IMR-90 (cell line): ENCODE results near the gene ABTB2. TPM values are rescaled to one million over a fixed set of nuclear protein-coding genes. Genes with fewer than 3 reads are reported as not detected.

Source experiments
- ATAC-seq: fragments of 200-7000 bp; cut with Tn5 transposase; 2 replicates; pipeline ENCODE4 v1.9.1; 2020; ENCODE audit warnings: low read depth, mild to moderate bottlenecking, moderate library complexity
- BruUV-seq: library from RNA; stranded (reverse); fragments of 400-500 nt; replicated peaks from 2 replicates; lab custom pipeline; 2021; lab: Mats Ljungman, UMichigan
- CTCF ChIA-PET: fragments of 300-600 bp; formaldehyde crosslinking; extraction: SDS; loops from one replicate; lab custom pipeline; 2021; ENCODE audit warnings: antibody characterized with exemption; lab: Yijun Ruan, JAX
- POLR2A ChIA-PET: fragments of 300-600 bp; sonication (Branson Sonifier 250); formaldehyde crosslinking; loops from one replicate; lab custom pipeline; 2022; ENCODE audit warnings: antibody characterized with exemption; ENCODE audit not compliant: unreplicated experiment; lab: Charles Lee
- DNase-seq: peaks from one replicate; pipeline ENCODE4 v3.0.0; 2013
- H2AFZ ChIP-seq: replicated peaks from 2 replicates; pipeline ENCODE3; 2013; ENCODE audit warnings: low read length, mild to moderate bottlenecking; ENCODE audit not compliant: poor library complexity
- H2AK5ac ChIP-seq: 2 replicates; pipeline ENCODE4 v1.6.1; 2013; ENCODE audit warnings: low read depth, low read length, inconsistent platforms
- H2AK9ac ChIP-seq: replicated peaks from 2 replicates; pipeline ENCODE3; 2013; ENCODE audit warnings: mild to moderate bottlenecking, low read depth, low read length, moderate library complexity; ENCODE audit not compliant: poor library complexity
- H2BK120ac ChIP-seq: 2 replicates; pipeline ENCODE4 v1.6.1; 2013; ENCODE audit warnings: low read depth, low read length, inconsistent platforms
- H2BK15ac ChIP-seq: 3 replicates; pipeline ENCODE4 v1.6.1; 2013; ENCODE audit warnings: low read depth, low read length, inconsistent platforms
- H2BK20ac ChIP-seq: 2 replicates; pipeline ENCODE4 v1.6.1; 2013; ENCODE audit warnings: low read depth, mild to moderate bottlenecking, inconsistent platforms, low read length, moderate library complexity
- H2BK5ac ChIP-seq: 2 replicates; pipeline ENCODE4 v1.6.1; 2013; ENCODE audit warnings: mild to moderate bottlenecking, low read depth, low read length, inconsistent platforms; ENCODE audit not compliant: poor library complexity, severe bottlenecking
- H3K14ac ChIP-seq: replicated peaks from 2 replicates; pipeline ENCODE4 v1.6.1; 2013; ENCODE audit warnings: low read depth, low read length, inconsistent platforms
- H3K18ac ChIP-seq: 2 replicates; pipeline ENCODE4 v1.6.1; 2013; ENCODE audit warnings: low read depth, low read length, control low read depth
- H3K23ac ChIP-seq: 2 replicates; pipeline ENCODE4 v1.6.1; 2013; ENCODE audit warnings: low read depth, low read length, inconsistent platforms
- H3K27ac ChIP-seq: 2 replicates; pipeline ENCODE4 v1.5.1; 2013; ENCODE audit warnings: mild to moderate bottlenecking, control low read depth, low read length; ENCODE audit not compliant: insufficient read depth
- H3K27me3 ChIP-seq: 2 replicates; pipeline ENCODE4 v1.6.1; 2013; ENCODE audit warnings: low read length; ENCODE audit not compliant: control insufficient read depth, insufficient read depth
- H3K36me3 ChIP-seq: 2 replicates; pipeline ENCODE4 v1.6.1; 2013; ENCODE audit warnings: low read length, mixed read lengths; ENCODE audit not compliant: control insufficient read depth, insufficient read depth
- H3K4ac ChIP-seq: 2 replicates; pipeline ENCODE4 v1.6.1; 2013; ENCODE audit warnings: low read depth, low read length, inconsistent platforms
- H3K4me1 ChIP-seq: 2 replicates; pipeline ENCODE4 v1.6.1; 2013; ENCODE audit warnings: low read length, mixed read lengths; ENCODE audit not compliant: control insufficient read depth, insufficient read depth
- H3K4me2 ChIP-seq: 2 replicates; pipeline ENCODE4 v1.6.1; 2013; ENCODE audit warnings: low read depth, mild to moderate bottlenecking, control low read depth, low read length, moderate library complexity
- H3K4me3 ChIP-seq: 2 replicates; pipeline ENCODE4 v1.5.1; 2013; ENCODE audit warnings: low read depth, mild to moderate bottlenecking, control low read depth, low read length, moderate library complexity; ENCODE audit not compliant: insufficient read depth
- H3K56ac ChIP-seq: 2 replicates; pipeline ENCODE4 v1.6.1; 2013; ENCODE audit warnings: low read length, inconsistent platforms; ENCODE audit not compliant: insufficient read depth; ENCODE audit errors: extremely low read depth
- H3K79me1 ChIP-seq, 2 experiments: 2 replicates each; pipeline ENCODE4 v1.6.1; 2013; ENCODE audit warnings: low read length in 2 of 2, inconsistent platforms in 1 of 2, low read depth in 1 of 2
- H3K9ac ChIP-seq: 2 replicates; pipeline ENCODE4 v1.6.1; 2013; ENCODE audit warnings: low read depth, low read length, control low read depth
- H3K9me1 ChIP-seq: 2 replicates; pipeline ENCODE4 v1.6.1; 2013; ENCODE audit warnings: low read length, inconsistent platforms; ENCODE audit not compliant: insufficient read depth
- H3K9me3 ChIP-seq: 2 replicates; pipeline ENCODE4 v1.6.1; 2013; ENCODE audit warnings: low read length; ENCODE audit not compliant: control insufficient read depth, insufficient read depth
- H4K20me1 ChIP-seq: 2 replicates; pipeline ENCODE4 v1.6.1; 2013; ENCODE audit warnings: low read length, inconsistent platforms; ENCODE audit not compliant: insufficient read depth
- H4K5ac ChIP-seq: 2 replicates; pipeline ENCODE4 v1.6.1; 2013; ENCODE audit warnings: mild to moderate bottlenecking, low read depth, low read length, control low read depth
- H4K8ac ChIP-seq, 2 experiments: 2 replicates each; pipeline ENCODE4 v1.6.1; 2013; ENCODE audit warnings: low read depth in 2 of 2, low read length in 2 of 2, control low read depth in 1 of 2, inconsistent platforms in 1 of 2
- H4K91ac ChIP-seq: 2 replicates; pipeline ENCODE4 v1.6.1; 2013; ENCODE audit warnings: low read depth, low read length, inconsistent platforms; ENCODE audit not compliant: insufficient read depth
- MAFK ChIP-seq: IDR thresholded peaks from 2 replicates; pipeline ENCODE4 v1.6.1; 2012; ENCODE audit warnings: low read depth, low read length, improper control_type of control experiment
- SMC3 ChIP-seq: fragments of 150-350 bp; IDR thresholded peaks from 2 replicates; pipeline ENCODE4 v1.6.1; 2016; ENCODE audit warnings: low read depth, mild to moderate bottlenecking, antibody characterized with exemption, low read length, moderate library complexity
- WGBS, 2 experiments: methylation state at CpG; one replicate each; pipeline versions ENCODE4 v1.1.5 to v1.1.7; 2013; ENCODE audit warnings: missing lambda C conversion rate in 2 of 2; ENCODE audit not compliant: insufficient read length in 1 of 2; ENCODE audit errors: extremely low coverage in 2 of 2; 5-methylcytosine and 5-hydroxymethylcytosine counted together
- dilution Hi-C: fragments of 300-500 bp; cut with HindIII; formaldehyde crosslinking; loops from one replicate; pipeline ENCODE4 v1.14.3; 2018; ENCODE audit warnings: low sequenced_read_pairs; ENCODE audit not compliant: unreplicated experiment
- in situ Hi-C: fragments of 300-500 bp; cut with MboI; formaldehyde crosslinking; loops from 3 replicates; pipeline ENCODE4 v1.14.3; 2019; ENCODE audit warnings: low sequenced_read_pairs, inconsistent platforms, mixed read lengths
- intact Hi-C: fragments of 100-400 bp; cut with micrococcal nuclease; formaldehyde crosslinking; loops from 2 replicates; pipeline ENCODE4 v1.10.0; 2022
- polyA plus RNA-seq, 3 experiments: library from polyadenylated mRNA; depleted of rRNA; stranded (reverse); fragments of >200 nt; gene quantifications; 2 replicates each; pipeline ENCODE4 v1.2.3, GENCODE V29; 2012; ENCODE audit warnings: low replicate concordance in 1 of 3
- total RNA-seq: library from RNA; depleted of rRNA; stranded (reverse); fragments of >200 nt; gene quantifications from 2 replicates; pipeline ENCODE4 v1.2.3, GENCODE V29; 2012

Gene ABTB2
- total and polyA plus RNA-seq, 2 of the 4 experiments (the other 2 are of a cell fraction) = 0.18 to 2.0 TPM

GRCh38 chr11:34394771-34395300, 37.0 kb upstream of the ABTB2 start:
- no peak overlapping the region for H3K27ac ChIP-seq
- no peak overlapping the region for H2BK120ac ChIP-seq
- in situ Hi-C loops (no loop called here), dilution Hi-C loops (no loop called here), intact Hi-C loops (no loop called here)
- CTCF ChIA-PET = no interaction called here
- no peak overlapping the region for H4K5ac ChIP-seq
- no peak overlapping the region for H2AFZ ChIP-seq
- ATAC-seq (no peak), DNase-seq (no peak)
- H3K23ac ChIP-seq = no peak overlapping the region
- H3K27me3 ChIP-seq = peaks cover 2% of the 10 kb centered on the region; the same call in 1 of the 2 replicates
- no peak overlapping the region for H2BK5ac ChIP-seq
- POLR2A ChIA-PET = no interaction called here
- WGBS, 2 experiments = no CpG with 5 or more reads among the region's 6 CpGs
- H3K9ac ChIP-seq = no peak overlapping the region
- H3K36me3 ChIP-seq = no peaks in the 10 kb centered on the region
- no peak overlapping the region for H2AK5ac ChIP-seq
- H3K4me1 ChIP-seq = peaks cover 2% of the 10 kb centered on the region; the same call in 1 of the 2 replicates
- BruUV-seq = no TSS peak
- no peaks in the 10 kb centered on the region for H4K20me1 ChIP-seq
- peaks cover under 1% of the 10 kb centered on the region for H3K9me3 ChIP-seq
- H3K14ac ChIP-seq = no peak overlapping the region
- H3K4me3 ChIP-seq = no peak overlapping the region
- H3K18ac ChIP-seq = no peak overlapping the region
- no peak overlapping the region for H4K91ac ChIP-seq
- H2AK9ac ChIP-seq = no peak overlapping the region
- no peak for TF ChIP-seq MAFK
- TF ChIP-seq SMC3 = no peak
- H3K4ac ChIP-seq = no peak overlapping the region
- no peak overlapping the region for H2BK15ac ChIP-seq
- H2BK20ac ChIP-seq = no peak overlapping the region
- peaks cover 2% of the 10 kb centered on the region; the same call in 1 of the 2 replicates for H3K9me1 ChIP-seq
- H3K4me2 ChIP-seq = no peak overlapping the region
- H3K79me1 ChIP-seq = no peaks in the 10 kb centered on the region
- no peak overlapping the region for H4K8ac ChIP-seq
- no peak overlapping the region for H3K56ac ChIP-seq
